Inferior parietal cortex (tissue), 1 donor: Measurements from ENCODE around the gene CD300LG.
A peak's percentile ranks its signal among the peaks of the same experiment; 100 is the strongest.
"Not testable (repeated sequence)": the region's sequence is repeated elsewhere in the genome, so short reads cannot be mapped to it uniquely, and the experiment has no call there.

Source experiments
- DNase-seq: peaks from one replicate; pipeline ENCODE4 v3.0.0-alpha.2; 2016; ENCODE audit errors: extremely low spot score

CD300LG gene, protein sequence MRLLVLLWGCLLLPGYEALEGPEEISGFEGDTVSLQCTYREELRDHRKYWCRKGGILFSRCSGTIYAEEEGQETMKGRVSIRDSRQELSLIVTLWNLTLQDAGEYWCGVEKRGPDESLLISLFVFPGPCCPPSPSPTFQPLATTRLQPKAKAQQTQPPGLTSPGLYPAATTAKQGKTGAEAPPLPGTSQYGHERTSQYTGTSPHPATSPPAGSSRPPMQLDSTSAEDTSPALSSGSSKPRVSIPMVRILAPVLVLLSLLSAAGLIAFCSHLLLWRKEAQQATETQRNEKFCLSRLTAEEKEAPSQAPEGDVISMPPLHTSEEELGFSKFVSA

DNA sequence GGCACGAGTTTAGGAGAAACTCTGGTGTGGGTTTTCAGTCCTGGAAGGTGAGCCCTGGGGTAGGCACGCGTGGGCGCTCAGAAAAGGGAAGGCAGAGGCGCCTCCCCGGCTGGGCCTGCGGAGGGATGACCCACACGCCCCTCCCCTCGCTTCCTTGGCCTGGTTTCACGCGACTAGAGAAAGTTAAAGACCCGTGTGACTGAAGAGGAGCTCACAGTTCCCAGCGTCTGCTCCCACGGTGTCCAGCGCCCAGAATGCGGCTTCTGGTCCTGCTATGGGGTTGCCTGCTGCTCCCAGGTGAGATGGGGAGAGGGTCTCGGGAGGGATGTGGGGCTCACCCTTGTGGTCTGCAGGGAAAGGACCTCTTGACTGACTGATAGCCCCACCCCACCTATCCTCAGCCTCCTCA is at the start of gene CD300LG:
Gene CD300LG, plus strand, starts transcription at position 214 of the 409 bp plus-strand sequence. Its CDS starts 41 bp downstream, at position 255.
- no peak for DNase-seq

GRCh38 chr17:43798024-43798423 is 49.0 kb upstream of the CD300LG start:
- not testable (repeated sequence) for DNase-seq

DNA sequence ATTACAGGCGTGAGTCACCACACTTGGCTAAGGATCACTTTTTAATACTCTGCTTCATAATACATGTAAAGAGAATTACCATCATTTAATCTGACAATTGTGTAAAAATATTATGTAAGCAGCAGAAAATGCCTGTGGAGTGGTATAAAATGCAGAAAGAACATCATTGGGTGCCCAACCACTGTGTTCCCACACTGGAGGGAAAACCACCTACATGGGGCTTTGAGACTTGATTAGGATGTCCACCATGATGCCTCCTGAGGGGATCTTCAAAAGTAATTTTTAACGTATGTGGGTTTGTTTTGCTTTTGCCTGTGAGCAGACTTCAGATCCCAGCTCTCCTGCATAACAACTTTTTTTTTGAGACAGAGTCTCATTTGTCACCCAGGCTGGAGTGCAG is 47.9 kb upstream of the CD300LG start:
- DNase-seq = no peak

DNA sequence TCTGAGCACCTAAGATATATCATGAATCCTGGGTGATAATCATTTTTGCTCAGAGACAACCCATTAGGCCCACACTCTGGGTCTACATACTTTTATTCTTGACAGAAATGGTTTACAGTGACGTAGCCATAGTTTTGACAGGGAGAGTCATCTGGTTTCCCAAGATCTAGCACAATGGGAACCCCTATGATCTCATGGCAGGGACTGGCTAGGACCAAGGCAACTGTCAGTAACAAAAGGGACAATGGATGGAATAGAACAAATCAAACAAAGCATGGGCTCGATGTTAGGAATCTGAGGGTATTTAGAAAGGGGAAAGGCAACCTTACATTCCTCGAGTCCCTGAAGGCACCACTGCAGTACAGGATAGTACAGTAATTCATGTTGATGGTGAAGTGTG is 46.2 kb upstream of the CD300LG start:
- DNase-seq = peak; percentile 29

GRCh38 chr17:43801844-43802243 is 45.1 kb upstream of the CD300LG start:
- DNase-seq = no peak

DNA sequence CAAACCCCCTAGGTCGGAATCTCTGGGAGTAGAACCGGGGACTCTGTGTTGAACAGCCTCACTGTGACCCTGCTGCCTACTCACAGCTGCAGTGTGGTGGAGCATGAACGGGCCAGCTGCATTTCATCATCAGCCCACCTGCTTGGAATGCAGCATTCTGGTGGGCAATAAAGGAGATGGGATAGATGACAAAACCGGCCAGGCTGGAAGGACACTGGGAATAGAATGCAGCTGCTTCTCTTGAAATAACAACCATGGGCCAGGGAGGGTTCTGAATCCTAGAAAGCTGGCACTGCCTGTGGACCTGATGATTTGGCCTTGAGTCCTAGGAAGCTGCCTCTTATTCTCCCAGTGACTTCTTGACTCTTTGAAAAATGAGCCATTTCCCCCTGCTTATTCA is 43.2 kb upstream of the CD300LG start:
- DNase-seq = no peak

DNA sequence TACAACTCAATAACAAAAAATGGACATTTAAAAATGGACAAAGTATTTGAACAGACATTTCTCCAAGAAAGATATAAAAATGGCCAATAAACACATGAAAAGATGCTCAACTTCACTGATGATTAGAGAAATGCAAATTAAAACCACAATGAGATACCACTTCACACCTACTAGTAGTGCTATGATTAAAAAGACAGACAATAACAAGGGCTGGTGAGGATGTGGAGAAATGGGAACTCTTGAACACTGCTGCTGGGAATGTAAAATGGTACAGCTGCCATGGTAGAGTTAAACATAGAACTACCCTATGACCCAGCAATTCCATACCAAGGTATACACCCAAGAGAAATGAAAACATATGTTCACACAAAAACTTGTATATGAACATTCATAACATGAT is 41.9 kb upstream of the CD300LG start:
- DNase-seq = no peak

- no peak for DNase-seq
Measured at GRCh38 chr17:43808076-43808475, 38.9 kb upstream of the CD300LG start.

- DNase-seq = no peak
Measured at GRCh38 chr17:43809121-43809520, 37.9 kb upstream of the CD300LG start.

GRCh38 chr17:43810226-43810715 is 36.7 kb upstream of the CD300LG start:
- no peak for DNase-seq

- DNase-seq = no peak
Measured at GRCh38 chr17:43810823-43811222, 36.2 kb upstream of the CD300LG start.

DNA sequence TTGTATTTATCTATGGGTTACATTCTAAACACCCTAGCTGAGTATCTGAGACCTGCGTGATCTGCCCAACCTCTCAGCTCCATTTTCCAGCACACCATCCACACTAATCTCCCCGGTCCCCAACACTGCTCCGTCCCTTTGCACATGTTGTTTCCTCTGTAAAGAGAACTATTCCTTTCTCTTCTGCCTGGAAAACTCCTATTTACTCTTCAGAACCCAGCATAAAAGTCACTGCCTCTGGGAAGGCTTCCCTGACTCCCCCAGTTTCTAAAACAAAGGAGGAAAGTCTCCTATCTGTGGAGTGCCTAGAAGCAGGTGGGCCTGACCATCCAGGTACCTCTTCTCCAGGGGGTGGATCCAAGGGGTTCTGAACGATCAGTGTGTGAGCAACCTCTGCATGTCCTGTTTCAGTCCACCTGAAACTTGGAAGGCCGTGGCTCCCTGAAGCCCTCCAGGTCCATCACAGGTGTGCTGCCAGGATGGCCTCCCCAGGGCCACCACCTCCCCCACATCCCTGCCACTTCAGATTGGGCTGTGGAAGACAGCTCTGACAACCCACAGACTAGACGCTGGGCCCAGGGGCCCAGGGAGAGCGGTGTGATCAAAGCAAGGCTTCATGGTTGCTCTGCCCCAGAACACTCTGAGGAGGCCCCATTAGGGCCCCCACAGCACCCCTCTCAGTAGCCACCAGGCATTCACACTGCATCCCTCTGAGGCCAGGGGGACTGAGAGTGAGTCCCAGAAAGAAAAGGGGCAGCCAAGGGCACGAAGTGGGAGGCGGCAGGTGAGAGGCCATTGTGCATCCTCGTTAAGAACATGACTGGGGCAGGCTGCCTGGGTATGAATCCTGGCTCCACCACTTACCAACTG is 34.3 kb upstream of the CD300LG start:
- DNase-seq = no peak

DNA sequence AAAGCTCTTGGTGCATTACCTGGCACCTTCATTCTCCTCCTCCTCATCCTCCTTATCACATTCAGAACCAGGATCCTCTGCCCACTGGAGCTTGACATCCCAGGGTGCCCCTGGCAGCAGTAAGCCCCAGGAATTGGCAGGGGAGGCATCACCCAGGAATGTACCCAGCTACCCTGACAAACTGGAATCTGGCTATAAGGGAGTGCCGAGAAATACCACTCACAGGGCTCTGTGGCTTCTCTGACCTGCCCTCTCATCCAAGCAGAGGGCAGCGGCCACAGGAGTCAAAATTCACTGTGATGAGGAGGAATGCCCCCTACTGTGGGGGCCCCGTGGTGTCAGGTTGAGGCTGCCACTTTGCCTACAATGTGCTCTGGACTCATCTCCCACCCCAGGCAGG is 33.6 kb upstream of the CD300LG start:
- DNase-seq = no peak

- DNase-seq = no peak
Measured at GRCh38 chr17:43814026-43814425, 33.0 kb upstream of the CD300LG start.

GRCh38 chr17:43814714-43815113 is 32.3 kb upstream of the CD300LG start:
- DNase-seq = no peak

DNA sequence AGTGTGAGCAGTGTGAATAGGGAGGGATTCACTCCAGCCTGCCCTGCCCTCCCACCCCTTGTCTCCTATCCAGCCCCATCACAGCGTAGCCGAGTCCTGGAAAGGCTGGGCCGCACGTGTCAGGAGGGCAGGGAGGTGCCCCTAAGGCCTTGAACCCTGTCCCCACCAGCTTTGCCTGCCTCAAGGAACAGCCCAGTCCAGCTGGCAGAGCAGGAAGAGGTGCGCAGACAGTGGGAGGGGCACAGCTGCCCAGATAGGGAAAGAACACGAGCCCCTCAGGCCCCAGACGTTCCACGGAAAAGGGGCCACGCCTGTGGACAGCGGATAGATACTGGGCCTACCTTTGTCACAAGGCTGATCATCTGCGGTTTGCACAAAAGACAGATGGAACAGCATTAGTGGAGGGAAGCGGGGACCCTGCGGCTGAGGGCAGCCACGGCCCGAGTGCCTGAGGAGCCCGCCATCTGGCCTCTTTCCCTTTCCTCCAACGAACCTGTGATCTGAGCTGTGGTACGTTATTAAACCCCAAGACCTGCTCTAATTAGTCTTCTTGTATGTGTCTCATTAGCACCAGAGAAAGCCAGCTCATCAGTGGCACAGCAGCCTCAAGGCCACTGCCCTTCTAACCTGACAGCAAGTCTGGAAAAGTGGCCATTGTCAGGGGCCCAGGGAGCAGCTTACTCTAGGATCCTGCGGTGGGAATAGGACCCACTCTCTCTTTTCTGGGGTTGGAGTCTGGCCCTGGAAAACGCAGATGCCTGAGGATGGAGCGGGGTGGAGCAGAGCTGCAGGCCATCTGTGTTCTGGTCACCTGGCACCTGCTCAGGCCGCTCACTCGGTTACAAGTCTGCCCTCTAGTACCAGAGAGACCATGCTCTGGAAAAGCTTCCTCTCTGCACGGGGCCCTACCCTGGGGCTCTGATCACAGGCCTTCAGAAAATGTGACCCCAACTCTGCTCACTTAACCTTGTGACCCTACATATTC is 30.3 kb upstream of the CD300LG start:
- no peak for DNase-seq

- no peak for DNase-seq
Measured at GRCh38 chr17:43817826-43818225, 29.1 kb upstream of the CD300LG start.

DNA sequence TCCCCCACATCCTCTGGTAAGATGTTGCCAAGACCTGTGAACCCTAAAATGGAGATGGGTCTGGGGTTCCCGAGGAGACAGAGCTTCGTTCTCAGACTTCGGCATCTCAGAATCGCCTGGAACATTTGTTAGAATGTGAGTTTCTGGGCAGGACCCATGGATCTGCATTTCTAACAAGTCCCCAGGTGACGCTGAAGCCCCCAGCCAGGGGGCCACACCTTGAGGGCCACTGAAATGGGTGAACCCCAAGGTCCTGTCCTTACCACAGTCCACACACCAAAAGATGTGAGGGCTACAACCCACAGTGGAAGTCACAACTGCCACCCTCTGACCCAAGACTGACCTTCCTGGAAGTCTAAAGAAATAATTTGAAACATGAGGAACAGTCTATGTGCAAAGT is 28.0 kb upstream of the CD300LG start:
- no peak for DNase-seq

- DNase-seq = no peak
Measured at GRCh38 chr17:43820759-43821158, 26.2 kb upstream of the CD300LG start.

DNA sequence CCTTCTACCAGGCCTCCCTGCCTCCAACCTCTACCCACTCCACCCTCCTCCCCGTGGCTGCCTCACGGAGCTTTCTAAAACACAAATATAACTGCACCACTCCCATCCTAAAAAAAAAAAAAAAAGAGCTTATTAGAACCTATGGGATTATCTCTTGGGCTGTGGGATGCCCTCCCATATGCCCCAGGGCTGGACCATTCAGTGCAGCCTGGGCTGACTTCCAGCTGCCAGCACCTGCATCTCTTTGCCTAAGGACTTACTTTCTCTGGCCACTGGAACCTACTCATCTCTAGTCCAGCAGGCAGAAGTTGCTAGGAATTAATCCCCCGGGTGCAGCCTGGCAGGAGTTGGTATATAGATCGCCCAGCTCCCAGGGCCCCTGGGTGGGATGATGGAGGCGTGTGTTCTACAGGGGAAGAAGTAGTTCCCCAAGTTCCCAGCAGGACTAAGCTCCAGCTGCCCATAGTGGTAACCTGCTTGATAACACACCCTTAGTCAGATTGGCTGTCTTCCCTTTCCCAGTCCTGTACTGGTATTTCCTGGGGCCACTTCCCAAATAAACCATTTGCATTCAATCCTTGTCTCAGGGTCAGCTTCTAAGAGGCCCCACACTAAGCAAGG is 24.3 kb upstream of the CD300LG start:
- DNase-seq = no peak
